T47D (cell line): ENCODE results near the gene NAA15.

Source experiments
- DNase-seq, 2 experiments: peaks; one replicate each; pipeline versions ENCODE4 v3.0.0 to v3.0.0-alpha.2; 2011 to 2012; ENCODE audit warnings: low read depth in 1 of 2, low spot score in 1 of 2
- JUND ChIP-seq: IDR thresholded peaks from 2 replicates; pipeline ENCODE4 v1.6.1; 2012; ENCODE audit warnings: low read depth
- in situ Hi-C: cut with HindIII; loops from 2 replicates; pipeline ENCODE4 v1.10.0; 2016; ENCODE audit warnings: low sequenced_read_pairs, low pct_unique_long_range_greater_than_20kb

NAA15 gene

DNA sequence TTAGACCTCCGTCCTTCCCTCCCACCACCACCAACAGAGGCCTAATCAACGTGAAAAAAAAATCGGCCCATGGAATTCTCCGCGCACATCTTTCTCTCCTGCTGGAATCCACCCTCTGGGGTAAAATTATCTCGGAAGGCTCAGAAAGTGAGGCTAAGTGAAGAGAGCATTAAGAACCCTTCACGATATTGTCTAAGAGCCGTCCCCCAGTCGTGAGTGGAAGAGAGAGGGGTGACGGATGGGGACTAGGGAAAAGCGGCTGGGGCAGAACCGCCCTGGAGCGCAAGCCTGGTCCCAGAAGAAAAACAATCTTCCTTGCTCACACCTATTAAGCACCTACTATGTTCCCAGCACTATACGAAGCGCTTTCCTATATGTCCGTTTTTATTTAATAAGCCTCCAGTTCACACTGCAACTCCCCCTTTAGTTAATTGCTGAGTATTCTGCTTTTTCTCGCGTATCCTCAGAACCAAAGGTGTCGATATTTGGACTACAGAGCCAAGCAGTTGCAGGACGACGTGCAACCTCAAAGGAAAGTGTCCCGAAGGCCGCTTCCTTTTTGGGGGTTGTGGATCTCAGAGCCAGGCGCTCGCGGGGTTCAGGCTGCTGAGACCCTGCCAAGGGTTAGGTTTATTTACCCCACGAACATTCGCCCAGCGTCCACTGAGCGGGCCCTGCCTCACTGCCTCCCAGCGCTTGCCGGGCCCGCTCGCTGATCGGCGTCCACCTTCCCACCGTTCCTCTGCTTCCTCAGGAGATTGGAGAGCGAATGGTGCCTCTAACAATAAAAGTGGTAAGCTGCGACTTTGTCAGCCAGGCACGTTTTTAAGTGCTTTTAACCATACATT is 22.2 kb upstream of the NAA15 start:
- no peak for TF ChIP-seq JUND
- no peak for DNase-seq
- in situ Hi-C loops: no loop called here

DNA sequence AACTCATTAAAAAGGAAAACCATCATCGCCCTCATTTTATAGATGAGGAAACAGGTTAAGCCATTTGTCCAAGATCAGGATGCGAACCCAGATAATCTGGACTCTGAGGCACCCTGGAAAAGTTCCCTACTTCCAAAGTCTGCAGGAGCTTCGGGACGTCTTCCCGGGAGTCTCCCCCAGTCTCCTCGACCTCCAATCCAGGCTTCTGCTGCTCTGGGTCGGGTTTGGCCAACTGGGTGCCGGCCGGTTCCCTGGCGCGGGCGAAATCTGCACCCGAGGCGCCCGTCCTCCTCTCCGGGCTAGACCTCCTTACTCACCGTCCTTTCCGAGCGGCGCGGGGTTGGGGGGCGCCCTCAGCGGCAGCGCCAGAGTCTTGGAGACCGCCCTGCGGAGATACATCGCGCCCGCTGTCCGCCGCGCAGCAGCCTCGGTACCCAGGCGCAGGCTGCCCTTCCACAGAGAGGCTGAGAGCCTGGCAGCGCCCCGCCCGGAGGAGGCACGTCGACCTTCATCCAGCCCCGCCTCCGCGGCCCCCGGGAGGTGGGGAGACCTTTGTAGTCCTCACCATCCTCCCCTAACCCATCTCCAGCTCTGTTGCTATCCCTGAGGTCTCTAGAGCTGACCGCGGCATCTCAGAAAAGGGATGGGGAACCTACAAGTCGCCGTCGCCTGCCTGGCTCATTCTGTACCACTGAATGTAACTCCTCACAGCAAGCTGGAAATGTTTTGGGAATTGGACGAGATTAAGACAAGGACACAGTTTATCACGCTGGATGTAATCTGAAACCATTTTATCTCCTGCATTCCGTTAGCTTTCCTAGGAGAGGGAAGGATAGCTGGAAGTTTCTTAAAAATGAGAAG is 21.3 kb upstream of the NAA15 start, which contains the start of gene MGARP:
MGARP (minus strand) TSS at position 466 of the 861 bp plus-strand sequence; CDS start at position 399, 67 bp downstream.
- no peak for DNase-seq
- in situ Hi-C loops: no loop called here
- no peak for TF ChIP-seq JUND

DNA sequence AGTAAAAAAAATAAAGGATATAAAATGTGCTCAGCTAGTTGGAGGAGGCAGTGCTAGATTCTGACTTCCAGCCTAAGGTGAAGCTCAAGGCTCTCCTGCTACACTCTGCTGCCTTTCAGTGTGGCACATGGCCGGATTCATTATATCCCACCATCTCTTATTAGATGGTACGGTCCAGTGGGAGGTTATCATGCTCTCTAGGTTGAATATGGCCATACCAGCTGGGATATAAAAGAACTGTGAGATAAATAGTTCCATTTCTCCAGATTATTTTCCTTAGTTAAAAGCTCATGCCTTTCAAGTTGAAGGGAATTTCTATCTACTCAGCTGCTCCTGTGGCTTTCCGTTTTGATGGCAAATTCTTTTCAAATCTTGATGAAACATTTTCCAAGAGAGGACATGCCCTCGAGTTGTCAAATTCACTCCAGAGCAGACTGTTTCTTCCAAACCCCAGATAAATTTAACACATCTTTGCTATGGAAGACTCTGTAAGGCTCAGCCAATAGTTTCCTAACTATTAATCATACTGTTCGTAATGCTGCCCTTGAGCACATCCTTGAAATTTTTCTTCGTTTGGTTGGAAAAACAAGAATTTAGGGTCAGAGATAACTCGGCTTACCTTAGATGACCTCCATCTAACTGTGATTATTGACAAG is 19.1 kb upstream of the NAA15 start:
- DNase-seq: no peak
- in situ Hi-C loops: no loop called here
- TF ChIP-seq JUND: no peak

DNA sequence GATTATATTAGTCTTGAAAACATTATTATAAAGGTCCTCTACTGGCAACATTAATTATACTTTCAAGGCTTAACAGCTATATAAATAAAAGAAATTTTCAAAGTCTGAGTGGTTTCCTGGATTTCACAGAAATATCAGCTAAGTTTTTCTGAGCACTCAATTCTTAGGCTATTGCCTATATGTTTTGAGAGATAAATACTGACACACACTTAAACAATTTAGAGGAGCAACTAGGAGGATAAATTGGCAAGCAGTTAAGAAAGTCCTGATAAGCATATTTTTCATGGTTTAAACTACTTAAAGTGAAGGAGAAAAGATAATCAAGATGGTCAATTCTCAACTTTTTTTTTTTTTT is 18.6 kb upstream of the NAA15 start:
- in situ Hi-C loops: no loop called here
- DNase-seq: no peak
- no peak for TF ChIP-seq JUND

DNA sequence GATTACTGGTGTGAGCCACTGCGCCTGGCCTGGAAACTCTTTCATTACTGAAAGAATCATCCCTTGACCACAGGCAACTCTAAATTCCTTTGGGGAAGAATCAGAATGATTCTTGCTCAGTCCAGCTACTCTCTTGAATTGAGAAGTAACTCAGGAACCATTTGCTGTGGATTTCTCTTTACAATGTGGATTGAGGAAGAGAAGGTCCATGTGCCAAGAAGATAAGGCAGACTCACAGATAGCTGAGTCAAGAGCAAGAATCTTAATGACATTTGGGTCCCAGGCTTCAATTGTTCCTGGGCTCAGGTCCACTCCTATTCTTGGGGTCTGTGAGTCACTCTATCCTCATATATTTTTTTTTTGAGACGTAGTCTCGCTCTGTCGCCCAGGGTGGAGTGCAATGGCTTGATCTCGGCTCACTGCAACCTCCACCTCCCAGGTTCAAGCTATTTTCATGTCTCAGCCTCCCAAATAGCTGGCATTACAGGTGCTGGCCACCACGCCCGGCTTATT is 15.1 kb upstream of the NAA15 start:
- in situ Hi-C loops: no loop called here
- no peak for TF ChIP-seq JUND
- DNase-seq: no peak

DNA sequence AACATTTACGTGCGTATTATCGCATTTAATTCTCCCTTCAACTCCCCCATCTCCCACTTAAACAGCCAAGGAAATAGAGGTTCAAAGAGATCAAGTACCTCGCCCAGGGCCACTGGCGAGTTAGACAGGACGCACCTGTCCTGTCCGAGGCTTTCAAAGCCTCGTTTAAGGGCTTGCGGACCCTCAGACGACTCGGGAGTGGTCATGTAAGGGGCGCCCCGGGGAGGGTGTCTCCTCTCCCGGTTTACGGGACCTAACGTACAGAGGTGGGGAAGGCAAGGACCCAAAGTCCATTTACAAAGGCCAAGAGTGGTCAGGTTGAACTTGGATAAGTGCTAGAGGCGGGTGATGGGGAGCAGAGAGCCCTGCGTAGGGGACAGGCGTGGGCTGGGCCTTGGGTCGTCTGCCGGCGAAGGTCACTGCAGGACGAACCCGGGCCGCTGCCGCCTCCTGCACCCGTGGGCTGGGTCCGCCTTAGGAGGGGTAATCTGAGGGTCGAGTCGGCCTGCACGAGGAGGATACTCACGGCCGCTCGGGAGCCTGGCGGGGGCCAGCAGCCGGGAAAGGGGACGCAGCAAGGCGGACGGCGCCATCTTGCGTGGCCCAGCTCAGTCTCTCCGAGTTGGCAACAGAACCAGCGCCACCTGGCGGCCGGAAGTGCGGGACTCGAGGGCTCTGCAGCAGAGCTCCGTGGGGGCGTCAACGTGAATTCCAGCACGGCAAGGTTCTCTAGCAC is 5.9 kb upstream of the NAA15 start:
- TF ChIP-seq JUND: no peak
- peak; percentile 67 to 88 for DNase-seq
- in situ Hi-C loops: no loop called here

DNA sequence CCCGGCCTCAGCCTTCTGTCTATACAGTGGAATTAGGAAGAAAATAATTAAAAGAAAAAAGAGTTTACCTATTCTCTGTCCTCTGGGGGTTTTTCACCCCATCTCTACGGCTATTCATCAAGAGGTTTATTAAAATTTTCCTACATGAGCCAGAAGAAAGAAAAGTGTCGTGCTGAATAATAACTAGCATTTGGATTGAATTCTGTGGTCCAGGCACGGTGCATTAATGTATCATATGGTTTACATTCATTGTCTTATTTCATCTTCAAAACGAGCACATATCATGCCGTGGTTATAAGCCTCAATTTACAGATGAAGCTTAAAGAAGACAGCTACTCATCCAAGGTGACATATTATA is 5.4 kb upstream of the NAA15 start:
- DNase-seq: no peak
- no peak for TF ChIP-seq JUND
- in situ Hi-C loops: no loop called here

DNA sequence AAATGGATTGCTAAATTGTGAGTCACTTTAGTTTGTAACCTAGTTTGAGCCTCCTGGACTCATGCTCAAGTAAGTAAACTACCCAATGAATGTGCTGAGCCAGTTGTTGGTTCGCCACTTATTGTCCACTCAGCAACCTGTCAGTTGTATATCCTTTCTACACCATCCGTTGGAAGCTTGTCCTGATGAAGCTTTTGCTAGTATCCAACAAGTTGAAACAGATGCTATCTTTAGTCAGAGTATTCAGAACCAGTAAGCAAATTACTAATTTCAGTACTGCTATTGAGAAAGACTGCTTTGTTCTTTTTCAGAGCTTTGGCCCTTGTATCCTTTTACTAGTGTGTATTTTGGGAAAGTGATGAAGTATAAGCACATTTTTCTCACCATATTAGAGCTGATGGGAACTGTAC is 4.3 kb upstream of the NAA15 start:
- TF ChIP-seq JUND: no peak
- in situ Hi-C loops: no loop called here
- DNase-seq: no peak

DNA sequence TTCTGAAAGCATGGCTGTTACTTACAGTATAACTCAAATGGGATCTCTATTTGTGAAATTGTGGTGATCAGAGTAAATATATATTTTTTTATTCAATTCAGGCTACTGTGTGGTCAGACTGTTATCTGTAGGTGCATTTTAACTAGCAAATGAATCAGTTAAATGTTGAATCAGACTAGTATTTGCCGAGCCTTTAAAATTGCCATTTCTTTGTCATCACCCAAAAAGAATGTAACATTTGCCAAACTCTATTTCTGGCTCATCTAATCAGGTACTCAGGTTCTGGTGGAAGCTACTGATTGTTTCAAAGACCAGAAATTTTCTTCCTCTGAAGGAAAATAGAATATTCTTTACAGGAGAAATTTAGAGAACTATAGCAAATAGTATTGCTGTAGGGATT is 1.8 kb upstream of the NAA15 start:
- TF ChIP-seq JUND: no peak
- no peak for DNase-seq
- in situ Hi-C loops: no loop called here

DNA sequence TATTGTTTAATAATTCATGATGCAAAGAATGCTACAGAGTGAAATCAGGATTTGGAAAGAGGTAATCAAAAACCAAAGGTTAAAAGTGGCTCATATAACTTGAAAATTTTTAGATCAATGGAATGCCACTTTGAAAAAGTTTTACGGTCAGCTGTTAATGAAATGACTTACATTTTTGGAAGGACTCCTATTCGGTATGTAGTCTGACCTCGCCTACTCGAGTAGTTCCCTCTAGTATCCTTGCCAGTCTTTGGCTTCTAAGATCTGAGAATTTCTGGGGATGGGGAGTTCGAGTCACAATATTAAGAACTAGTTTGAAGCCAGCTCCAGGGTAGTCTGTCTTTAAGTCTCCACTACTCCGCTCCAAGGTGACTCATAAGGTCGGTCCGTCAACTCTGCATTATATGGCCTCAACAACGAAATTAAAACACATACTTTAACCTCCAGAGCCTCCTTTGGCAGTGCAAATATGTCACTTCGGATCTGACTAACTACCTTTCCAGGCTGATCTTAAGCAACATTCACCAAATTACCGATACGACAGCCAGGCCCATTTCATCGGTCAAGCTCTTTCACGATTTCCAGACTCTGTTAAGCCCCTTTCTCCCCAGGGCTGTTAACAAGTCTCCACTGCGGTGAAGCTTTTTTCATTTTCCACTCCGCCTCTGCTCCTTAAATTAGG is 733 bp upstream of the NAA15 start:
- no peak for TF ChIP-seq JUND
- peak in 1 of 2 experiments; percentile 40 for DNase-seq
- in situ Hi-C loops: no loop called here

DNA sequence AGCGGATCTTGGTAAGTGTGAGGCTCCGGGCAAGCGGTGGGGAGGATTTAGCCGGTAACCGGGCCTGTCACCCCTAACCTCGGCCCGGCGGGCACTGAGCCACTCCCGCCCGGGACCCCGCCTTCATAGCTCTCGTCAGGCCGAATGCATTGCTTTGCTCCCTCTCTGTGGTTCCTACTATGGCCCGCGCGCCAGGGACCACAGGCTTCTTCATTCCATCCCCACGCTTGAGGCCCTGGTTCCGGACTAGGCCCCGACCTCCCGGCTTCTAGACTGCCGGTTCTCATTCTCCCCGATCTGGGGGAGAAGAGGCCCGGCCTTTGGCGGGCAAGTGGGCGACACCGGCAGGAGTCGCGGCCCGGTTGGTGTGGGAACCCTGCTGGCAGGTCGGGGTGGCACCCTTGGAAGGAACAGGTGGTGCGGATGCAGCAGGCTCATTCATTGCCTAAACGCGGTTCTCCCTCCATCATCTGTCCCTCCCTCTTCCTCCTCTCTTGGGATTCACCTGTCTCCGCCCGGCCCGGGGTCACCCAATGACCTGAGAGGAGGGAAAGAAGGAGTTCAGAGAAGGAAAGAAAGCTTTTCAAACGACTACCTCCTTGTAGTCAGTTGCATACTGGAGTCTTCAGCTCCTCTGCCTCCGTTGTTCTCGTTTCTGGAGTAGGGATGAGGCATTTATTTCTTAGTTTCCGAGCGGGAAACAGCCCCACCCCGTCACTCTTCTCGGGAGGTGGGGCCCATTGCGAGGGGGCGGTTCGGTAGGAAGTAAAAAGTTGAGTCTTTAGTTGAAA is 711 bp downstream of the NAA15 start, which contains the start of gene NDUFC1:
NDUFC1 (minus strand) TSS at position 657 of the 791 bp plus-strand sequence. CDS start 6,679 bp downstream, outside the sequence.
- TF ChIP-seq JUND: no peak
- peak; percentile 18 to 69 for DNase-seq
- in situ Hi-C loops: no loop called here
